Hepatocyte (in vitro differentiated cells): ENCODE data around the gene BST2. TPM values are rescaled to one million over a fixed set of nuclear protein-coding genes. Genes with fewer than 3 reads are reported as not detected.

Experiments
- DNase-seq: peaks from one replicate; pipeline ENCODE4 v3.0.0-alpha.2; 2016; ENCODE audit warnings: low spot score
- H2AFZ ChIP-seq: fragments of 200-600 bp; sonication (generic); 2 replicates; pipeline ENCODE4 v1.6.0; 2016; ENCODE audit warnings: antibody characterized with exemption, mild to moderate bottlenecking
- H3K27ac ChIP-seq: fragments of 200-600 bp; sonication (generic); 2 replicates; pipeline ENCODE4 v1.5.1; 2016; ENCODE audit warnings: mild to moderate bottlenecking
- H3K27me3 ChIP-seq: fragments of 200-600 bp; sonication (generic); 2 replicates; pipeline ENCODE4 v1.6.1; 2016
- H3K36me3 ChIP-seq: fragments of 200-600 bp; sonication (generic); replicated peaks from 2 replicates; pipeline ENCODE4 v1.5.1; 2016; ENCODE audit warnings: low read depth; ENCODE audit not compliant: insufficient read depth
- H3K4me1 ChIP-seq: fragments of 200-600 bp; sonication (generic); 2 replicates; pipeline ENCODE4 v1.5.1; 2016; ENCODE audit warnings: mild to moderate bottlenecking, moderate library complexity; ENCODE audit not compliant: insufficient read depth
- H3K4me2 ChIP-seq: fragments of 200-600 bp; sonication (generic); 2 replicates; pipeline ENCODE4 v1.6.0; 2016
- H3K4me3 ChIP-seq: fragments of 200-600 bp; sonication (generic); 2 replicates; pipeline ENCODE4 v1.5.1; 2016; ENCODE audit warnings: mild to moderate bottlenecking
- H3K79me2 ChIP-seq: fragments of 200-600 bp; sonication (generic); 2 replicates; pipeline ENCODE4 v1.6.0; 2017; ENCODE audit warnings: mild to moderate bottlenecking
- H3K9me2 ChIP-seq: fragments of 200-600 bp; sonication (generic); replicated peaks from 2 replicates; pipeline ENCODE4 v1.6.0; 2017; ENCODE audit warnings: mild to moderate bottlenecking; ENCODE audit not compliant: insufficient read depth
- H3K9me3 ChIP-seq: fragments of 200-600 bp; sonication (generic); 2 replicates; pipeline ENCODE4 v1.5.1; 2016; ENCODE audit warnings: low read depth, mild to moderate bottlenecking
- H4K20me1 ChIP-seq: fragments of 200-600 bp; sonication (generic); 2 replicates; pipeline ENCODE4 v1.6.0; 2016; ENCODE audit warnings: mild to moderate bottlenecking; ENCODE audit not compliant: insufficient read depth, poor library complexity, severe bottlenecking
- EZH2 ChIP-seq: fragments of 200-600 bp; sonication (generic); IDR thresholded peaks from 2 replicates; pipeline ENCODE4 v1.6.1; 2016; ENCODE audit warnings: antibody characterized with exemption, mild to moderate bottlenecking, borderline replicate concordance
- EZH2phosphoT487 ChIP-seq: fragments of 200-600 bp; sonication (generic); IDR thresholded peaks from one replicate; pipeline ENCODE4 v1.6.1; 2018; ENCODE audit warnings: antibody characterized with exemption, mild to moderate bottlenecking, low read depth, moderate library complexity; ENCODE audit not compliant: unreplicated experiment, severe bottlenecking
- WGBS: methylation state at CpG from one replicate; pipeline ENCODE4 v1.1.6; 2016; ENCODE audit warnings: low lambda C conversion rate; ENCODE audit errors: missing lambda C conversion rate; 5-methylcytosine and 5-hydroxymethylcytosine counted together
- polyA plus RNA-seq: library from polyadenylated mRNA; unstranded; fragments of >200 nt; fragmentation: Nextera tagmentation; extraction: Ambion mirVana; gene quantifications from 2 replicates; pipeline ENCODE4 v1.2.1, GENCODE V29; 2016
- total RNA-seq: library from RNA; depleted of rRNA; stranded (reverse); fragments of >200 nt; gene quantifications from 2 replicates; pipeline ENCODE4 v1.2.3, GENCODE V29; 2014
- TF ChIP-seq, protein P1 (sequence below): fragments of 200-600 bp; sonication (generic); IDR thresholded peaks from 2 replicates; pipeline ENCODE4 v1.5.1; 2016; ENCODE audit warnings: antibody characterized with exemption, mild to moderate bottlenecking; ENCODE audit not compliant: poor library complexity

Gene BST2
- total and polyA plus RNA-seq, 2 experiments from 2014 or later, result 43.2 to 129 TPM

DNA sequence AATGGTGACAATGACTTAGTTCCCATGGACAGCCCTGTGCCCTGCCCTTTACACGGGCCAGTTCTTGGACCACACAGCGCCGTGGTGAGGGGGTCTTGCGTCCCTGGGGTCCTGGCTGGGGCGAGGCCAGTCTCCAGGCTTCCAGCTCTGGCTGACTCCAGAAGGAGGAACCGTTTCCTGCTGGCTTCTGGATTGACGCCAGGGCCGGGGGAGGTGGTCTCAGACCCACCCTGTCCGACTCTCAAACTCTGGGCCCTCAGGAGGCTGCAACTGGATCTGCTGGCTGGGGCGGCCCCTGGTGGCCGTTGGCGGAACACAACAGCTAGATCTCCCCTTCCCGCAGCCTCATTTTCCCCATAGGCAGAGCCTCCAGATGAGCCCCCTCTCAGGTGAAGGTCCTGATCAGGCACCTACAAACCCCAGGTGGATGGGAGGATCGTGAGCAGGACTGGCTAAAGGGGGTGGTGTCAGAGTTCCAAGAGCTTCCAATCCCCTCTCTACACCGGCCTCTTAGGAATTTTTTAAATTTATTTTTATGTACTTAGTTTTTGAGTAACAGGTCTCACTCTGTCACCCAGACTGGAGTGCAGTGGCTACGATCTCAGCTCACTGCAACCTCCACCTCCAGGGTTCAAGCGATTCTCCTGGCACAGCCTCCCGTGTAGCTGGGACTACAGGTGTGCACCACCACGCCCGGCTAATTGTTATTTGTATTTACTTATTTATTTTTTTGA is 19.4 kb downstream of the BST2 start:
- Histone ChIP-seq H3K9me3 (no peaks in the 10 kb centered on the region), H3K4me1 (no peaks in the 10 kb centered on the region), H3K9me2 (no peaks in the 10 kb centered on the region), H3K4me2 (no peak overlapping the region), H2AFZ (no peak overlapping the region), H3K27ac (no peak overlapping the region), H3K79me2 (no peaks in the 10 kb centered on the region), H3K4me3 (no peak overlapping the region), H4K20me1 (no peaks in the 10 kb centered on the region), H3K36me3 (no peaks in the 10 kb centered on the region), H3K27me3 (peaks cover 9% of the 10 kb centered on the region)
- TF ChIP-seq, protein P1, sequence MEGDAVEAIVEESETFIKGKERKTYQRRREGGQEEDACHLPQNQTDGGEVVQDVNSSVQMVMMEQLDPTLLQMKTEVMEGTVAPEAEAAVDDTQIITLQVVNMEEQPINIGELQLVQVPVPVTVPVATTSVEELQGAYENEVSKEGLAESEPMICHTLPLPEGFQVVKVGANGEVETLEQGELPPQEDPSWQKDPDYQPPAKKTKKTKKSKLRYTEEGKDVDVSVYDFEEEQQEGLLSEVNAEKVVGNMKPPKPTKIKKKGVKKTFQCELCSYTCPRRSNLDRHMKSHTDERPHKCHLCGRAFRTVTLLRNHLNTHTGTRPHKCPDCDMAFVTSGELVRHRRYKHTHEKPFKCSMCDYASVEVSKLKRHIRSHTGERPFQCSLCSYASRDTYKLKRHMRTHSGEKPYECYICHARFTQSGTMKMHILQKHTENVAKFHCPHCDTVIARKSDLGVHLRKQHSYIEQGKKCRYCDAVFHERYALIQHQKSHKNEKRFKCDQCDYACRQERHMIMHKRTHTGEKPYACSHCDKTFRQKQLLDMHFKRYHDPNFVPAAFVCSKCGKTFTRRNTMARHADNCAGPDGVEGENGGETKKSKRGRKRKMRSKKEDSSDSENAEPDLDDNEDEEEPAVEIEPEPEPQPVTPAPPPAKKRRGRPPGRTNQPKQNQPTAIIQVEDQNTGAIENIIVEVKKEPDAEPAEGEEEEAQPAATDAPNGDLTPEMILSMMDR, result peak; percentile 66
- TF ChIP-seq EZH2, result no peak
- no peak for TF ChIP-seq EZH2phosphoT487
- DNase-seq, result peak; percentile 78
- WGBS, result 58% methylated on average over 17 of the region's 20 CpGs

DNA sequence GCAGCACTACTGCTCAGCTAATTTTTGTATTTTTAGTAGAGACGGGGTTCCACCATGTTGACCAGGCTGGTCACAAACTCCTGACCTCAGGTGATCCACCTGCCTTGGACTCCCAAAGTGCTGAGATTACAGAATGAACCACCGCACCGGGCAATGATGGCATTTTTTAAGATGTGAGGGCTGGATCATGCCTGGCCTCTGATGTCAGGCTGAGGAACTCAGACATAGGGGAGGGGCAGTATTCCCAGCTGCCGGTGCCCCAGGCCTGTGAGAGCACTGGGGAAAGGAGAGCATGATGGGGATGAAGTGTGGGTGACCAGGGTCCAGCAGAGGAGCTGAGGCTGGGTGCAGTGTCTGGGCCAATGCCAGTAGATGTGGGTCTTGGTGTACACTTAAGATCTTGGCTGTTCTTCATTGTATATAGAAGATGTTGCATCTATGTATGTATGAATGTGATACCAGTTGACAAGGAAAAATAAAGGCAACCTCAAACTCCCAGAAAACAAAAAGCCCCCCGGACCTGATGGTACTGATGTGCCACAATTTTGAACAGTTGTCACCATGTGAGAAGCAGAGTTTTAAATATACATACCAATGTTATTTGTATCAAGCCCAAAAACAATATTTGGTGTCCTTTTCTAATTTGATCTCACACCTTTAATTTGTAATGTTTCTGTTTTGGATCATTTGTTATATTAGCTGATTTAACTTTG is 24.8 kb downstream of the BST2 start:
- Histone ChIP-seq H3K9me2 (no peaks in the 10 kb centered on the region), H3K27ac (no peak overlapping the region), H3K36me3 (no peaks in the 10 kb centered on the region), H3K9me3 (no peaks in the 10 kb centered on the region), H3K4me3 (no peak overlapping the region), H3K27me3 (no peaks in the 10 kb centered on the region), H3K4me1 (no peaks in the 10 kb centered on the region), H4K20me1 (no peaks in the 10 kb centered on the region), H3K79me2 (no peaks in the 10 kb centered on the region), H2AFZ (no peak overlapping the region), H3K4me2 (no peak overlapping the region)
- 96% methylated on average over 5 of the region's 5 CpGs for WGBS
- TF ChIP-seq EZH2phosphoT487 (no peak), EZH2 (no peak)
- TF ChIP-seq, protein P1, result no peak
- no peak for DNase-seq

DNA sequence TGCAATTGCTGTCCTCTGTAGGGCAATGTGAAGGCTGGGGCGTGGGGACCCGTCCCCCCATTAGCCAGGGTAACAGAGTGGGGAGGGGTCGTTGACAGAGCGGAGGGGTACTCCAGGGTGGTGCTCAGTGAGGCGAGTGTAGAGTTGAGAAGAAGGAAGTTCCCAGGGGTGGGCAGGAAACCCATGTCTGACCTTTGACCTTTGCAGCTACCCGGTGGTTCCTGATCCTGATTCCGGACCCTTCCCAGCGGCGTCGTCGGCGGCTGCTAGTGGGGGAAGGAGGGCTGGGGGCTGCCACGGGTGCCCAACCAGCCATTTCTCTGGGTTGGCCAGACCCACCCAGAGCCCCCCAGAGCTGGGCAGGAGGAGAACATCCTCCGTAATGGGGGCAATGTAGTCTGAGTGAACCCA is 26.2 kb downstream of the BST2 start:
- Histone ChIP-seq H3K27ac (no peak overlapping the region), H3K27me3 (no peaks in the 10 kb centered on the region), H4K20me1 (no peaks in the 10 kb centered on the region), H3K4me1 (no peaks in the 10 kb centered on the region), H2AFZ (no peak overlapping the region), H3K9me3 (no peaks in the 10 kb centered on the region), H3K4me3 (no peak overlapping the region), H3K79me2 (no peaks in the 10 kb centered on the region), H3K4me2 (no peak overlapping the region), H3K9me2 (no peaks in the 10 kb centered on the region), H3K36me3 (no peaks in the 10 kb centered on the region)
- WGBS, result 38% methylated on average over 14 of the region's 14 CpGs
- no peak for DNase-seq
- TF ChIP-seq EZH2phosphoT487 (no peak), EZH2 (no peak)
- TF ChIP-seq, protein P1, result no peak
